SK-N-SH treated with all-trans-retinoic acid at 6 μM for 48 hours (cell line): ENCODE measurements around the gene JCAD.
A peak's percentile ranks its signal among the peaks of the same experiment; 100 is the strongest.
"Not testable (repeated sequence)": the region's sequence is repeated elsewhere in the genome, so short reads cannot be mapped to it uniquely, and the experiment has no call there.

Experiments used
- ATAC-seq: fragments of 200-7000 bp; cut with Tn5 transposase; 3 replicates; pipeline ENCODE4 v1.9.1; 2020; ENCODE audit warnings: mild to moderate bottlenecking, moderate library complexity
- BACH2 ChIP-seq: fragments of 250-450 bp; sonication (Bioruptor Pico); IDR thresholded peaks from 2 replicates; pipeline ENCODE4 v1.9.0; 2021; ENCODE audit warnings: mild to moderate bottlenecking, borderline replicate concordance
- CSDC2 ChIP-seq: fragments of 250-450 bp; sonication (Bioruptor Pico); IDR thresholded peaks from 2 replicates; pipeline ENCODE4 v1.5.0; 2020; ENCODE audit warnings: mild to moderate bottlenecking, moderate library complexity
- ESRRG ChIP-seq: fragments of 250-450 bp; sonication (Bioruptor Pico); IDR thresholded peaks from 2 replicates; pipeline ENCODE4 v1.6.1; 2021; ENCODE audit warnings: mild to moderate bottlenecking
- GLIS3 ChIP-seq: fragments of 250-450 bp; sonication (Bioruptor Pico); IDR thresholded peaks from 2 replicates; pipeline ENCODE4 v1.5.0; 2020; ENCODE audit warnings: mild to moderate bottlenecking, moderate library complexity
- OSR1 ChIP-seq: fragments of 250-450 bp; sonication (Bioruptor Pico); IDR thresholded peaks from 2 replicates; pipeline ENCODE4 v1.8.0; 2022; ENCODE audit warnings: moderate library complexity, mild to moderate bottlenecking, inconsistent platforms
- PPARA ChIP-seq: fragments of 250-450 bp; sonication (Bioruptor Pico); IDR thresholded peaks from 2 replicates; pipeline ENCODE4 v1.5.0; 2020; ENCODE audit warnings: mild to moderate bottlenecking, borderline replicate concordance
- RARB ChIP-seq: fragments of 250-450 bp; sonication (Bioruptor Pico); IDR thresholded peaks from 2 replicates; pipeline ENCODE4 v1.8.0; 2021; ENCODE audit warnings: mild to moderate bottlenecking, moderate library complexity
- TOX ChIP-seq: fragments of 250-450 bp; sonication (Bioruptor Pico); IDR thresholded peaks from 2 replicates; pipeline ENCODE4 v1.8.0; 2021; ENCODE audit warnings: mild to moderate bottlenecking, moderate library complexity, borderline replicate concordance
- ZFP3 ChIP-seq: fragments of 250-450 bp; sonication (Bioruptor Pico); IDR thresholded peaks from 2 replicates; pipeline ENCODE4 v1.5.0; 2020; ENCODE audit warnings: mild to moderate bottlenecking, moderate library complexity
- ZFP30 ChIP-seq: fragments of 450-650 bp; formaldehyde crosslinking; IDR thresholded peaks from 2 replicates; pipeline ENCODE4 v1.5.0; 2022; ENCODE audit warnings: mild to moderate bottlenecking, moderate library complexity
- ZNF565 ChIP-seq: fragments of 450-650 bp; formaldehyde crosslinking; conservative IDR thresholded peaks from 2 replicates; pipeline ENCODE4 v1.5.0; 2020; ENCODE audit warnings: low read depth, mild to moderate bottlenecking, moderate library complexity
- ZNF8 ChIP-seq: fragments of 450-650 bp; formaldehyde crosslinking; IDR thresholded peaks from 2 replicates; pipeline ENCODE4 v1.5.0; 2020; ENCODE audit warnings: mild to moderate bottlenecking, moderate library complexity
- TF ChIP-seq, protein P1 (sequence below): fragments of 250-450 bp; sonication (Bioruptor Pico); IDR thresholded peaks from 2 replicates; pipeline ENCODE4 v1.8.0; 2020; ENCODE audit warnings: mild to moderate bottlenecking, moderate library complexity, borderline replicate concordance
- TF ChIP-seq, protein P2 (sequence below): fragments of 250-450 bp; sonication (Bioruptor Pico); IDR thresholded peaks from 2 replicates; pipeline ENCODE4 v1.5.0; 2020; ENCODE audit warnings: mild to moderate bottlenecking, moderate library complexity
- TF ChIP-seq, protein P3 (sequence below): fragments of 250-450 bp; sonication (Bioruptor Pico); IDR thresholded peaks from 2 replicates; pipeline ENCODE4 v1.5.1; 2021; ENCODE audit warnings: mild to moderate bottlenecking, moderate library complexity
- TF ChIP-seq, protein P4 (sequence below): fragments of 250-450 bp; sonication (Bioruptor Pico); IDR thresholded peaks from 2 replicates; pipeline ENCODE4 v1.5.1; 2020; ENCODE audit warnings: low read depth, mild to moderate bottlenecking, moderate library complexity
- TF ChIP-seq, protein P5 (sequence below): fragments of 250-450 bp; sonication (Bioruptor Pico); IDR thresholded peaks from 2 replicates; pipeline ENCODE4 v1.8.0; 2021; ENCODE audit warnings: low read depth, mild to moderate bottlenecking, moderate library complexity, borderline replicate concordance

JCAD gene

DNA sequence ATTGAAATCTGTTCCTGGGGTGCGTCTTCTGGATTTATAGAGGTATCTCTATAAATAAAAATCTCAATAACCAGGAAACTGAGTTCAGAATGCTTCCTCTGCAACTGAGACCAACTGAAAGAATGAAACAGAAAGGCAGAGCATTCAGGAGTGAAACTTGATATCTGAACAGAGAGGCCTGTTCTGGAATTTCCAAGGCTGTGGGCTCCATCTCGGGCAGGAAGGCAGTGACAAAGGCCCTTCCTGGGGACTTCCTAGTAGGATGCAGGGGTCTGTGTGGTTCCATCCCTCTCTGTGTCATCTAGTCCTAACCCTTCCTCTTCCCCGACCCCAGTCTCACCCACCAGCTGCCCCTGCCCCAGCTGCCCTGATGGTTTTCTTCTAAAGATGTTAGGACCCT is 52.0 kb downstream of the JCAD start (continued):
- TF ChIP-seq, protein P1, sequence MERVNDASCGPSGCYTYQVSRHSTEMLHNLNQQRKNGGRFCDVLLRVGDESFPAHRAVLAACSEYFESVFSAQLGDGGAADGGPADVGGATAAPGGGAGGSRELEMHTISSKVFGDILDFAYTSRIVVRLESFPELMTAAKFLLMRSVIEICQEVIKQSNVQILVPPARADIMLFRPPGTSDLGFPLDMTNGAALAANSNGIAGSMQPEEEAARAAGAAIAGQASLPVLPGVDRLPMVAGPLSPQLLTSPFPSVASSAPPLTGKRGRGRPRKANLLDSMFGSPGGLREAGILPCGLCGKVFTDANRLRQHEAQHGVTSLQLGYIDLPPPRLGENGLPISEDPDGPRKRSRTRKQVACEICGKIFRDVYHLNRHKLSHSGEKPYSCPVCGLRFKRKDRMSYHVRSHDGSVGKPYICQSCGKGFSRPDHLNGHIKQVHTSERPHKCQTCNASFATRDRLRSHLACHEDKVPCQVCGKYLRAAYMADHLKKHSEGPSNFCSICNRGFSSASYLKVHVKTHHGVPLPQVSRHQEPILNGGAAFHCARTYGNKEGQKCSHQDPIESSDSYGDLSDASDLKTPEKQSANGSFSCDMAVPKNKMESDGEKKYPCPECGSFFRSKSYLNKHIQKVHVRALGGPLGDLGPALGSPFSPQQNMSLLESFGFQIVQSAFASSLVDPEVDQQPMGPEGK (CRISPR knock-in tag) = no peak
- TF ChIP-seq, protein P2, sequence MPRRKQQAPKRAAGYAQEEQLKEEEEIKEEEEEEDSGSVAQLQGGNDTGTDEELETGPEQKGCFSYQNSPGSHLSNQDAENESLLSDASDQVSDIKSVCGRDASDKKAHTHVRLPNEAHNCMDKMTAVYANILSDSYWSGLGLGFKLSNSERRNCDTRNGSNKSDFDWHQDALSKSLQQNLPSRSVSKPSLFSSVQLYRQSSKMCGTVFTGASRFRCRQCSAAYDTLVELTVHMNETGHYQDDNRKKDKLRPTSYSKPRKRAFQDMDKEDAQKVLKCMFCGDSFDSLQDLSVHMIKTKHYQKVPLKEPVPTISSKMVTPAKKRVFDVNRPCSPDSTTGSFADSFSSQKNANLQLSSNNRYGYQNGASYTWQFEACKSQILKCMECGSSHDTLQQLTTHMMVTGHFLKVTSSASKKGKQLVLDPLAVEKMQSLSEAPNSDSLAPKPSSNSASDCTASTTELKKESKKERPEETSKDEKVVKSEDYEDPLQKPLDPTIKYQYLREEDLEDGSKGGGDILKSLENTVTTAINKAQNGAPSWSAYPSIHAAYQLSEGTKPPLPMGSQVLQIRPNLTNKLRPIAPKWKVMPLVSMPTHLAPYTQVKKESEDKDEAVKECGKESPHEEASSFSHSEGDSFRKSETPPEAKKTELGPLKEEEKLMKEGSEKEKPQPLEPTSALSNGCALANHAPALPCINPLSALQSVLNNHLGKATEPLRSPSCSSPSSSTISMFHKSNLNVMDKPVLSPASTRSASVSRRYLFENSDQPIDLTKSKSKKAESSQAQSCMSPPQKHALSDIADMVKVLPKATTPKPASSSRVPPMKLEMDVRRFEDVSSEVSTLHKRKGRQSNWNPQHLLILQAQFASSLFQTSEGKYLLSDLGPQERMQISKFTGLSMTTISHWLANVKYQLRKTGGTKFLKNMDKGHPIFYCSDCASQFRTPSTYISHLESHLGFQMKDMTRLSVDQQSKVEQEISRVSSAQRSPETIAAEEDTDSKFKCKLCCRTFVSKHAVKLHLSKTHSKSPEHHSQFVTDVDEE (CRISPR knock-in tag) = no peak
- no peak for TF ChIP-seq PPARA (CRISPR knock-in tag)
- TF ChIP-seq CSDC2 (CRISPR knock-in tag) = no peak
- TF ChIP-seq, protein P3, sequence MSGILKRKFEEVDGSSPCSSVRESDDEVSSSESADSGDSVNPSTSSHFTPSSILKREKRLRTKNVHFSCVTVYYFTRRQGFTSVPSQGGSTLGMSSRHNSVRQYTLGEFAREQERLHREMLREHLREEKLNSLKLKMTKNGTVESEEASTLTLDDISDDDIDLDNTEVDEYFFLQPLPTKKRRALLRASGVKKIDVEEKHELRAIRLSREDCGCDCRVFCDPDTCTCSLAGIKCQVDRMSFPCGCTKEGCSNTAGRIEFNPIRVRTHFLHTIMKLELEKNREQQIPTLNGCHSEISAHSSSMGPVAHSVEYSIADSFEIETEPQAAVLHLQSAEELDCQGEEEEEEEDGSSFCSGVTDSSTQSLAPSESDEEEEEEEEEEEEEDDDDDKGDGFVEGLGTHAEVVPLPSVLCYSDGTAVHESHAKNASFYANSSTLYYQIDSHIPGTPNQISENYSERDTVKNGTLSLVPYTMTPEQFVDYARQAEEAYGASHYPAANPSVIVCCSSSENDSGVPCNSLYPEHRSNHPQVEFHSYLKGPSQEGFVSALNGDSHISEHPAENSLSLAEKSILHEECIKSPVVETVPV (CRISPR knock-in tag) = no peak
- no peak for TF ChIP-seq BACH2 (CRISPR knock-in tag)
- TF ChIP-seq ESRRG = no peak
- TF ChIP-seq TOX = no peak

DNA sequence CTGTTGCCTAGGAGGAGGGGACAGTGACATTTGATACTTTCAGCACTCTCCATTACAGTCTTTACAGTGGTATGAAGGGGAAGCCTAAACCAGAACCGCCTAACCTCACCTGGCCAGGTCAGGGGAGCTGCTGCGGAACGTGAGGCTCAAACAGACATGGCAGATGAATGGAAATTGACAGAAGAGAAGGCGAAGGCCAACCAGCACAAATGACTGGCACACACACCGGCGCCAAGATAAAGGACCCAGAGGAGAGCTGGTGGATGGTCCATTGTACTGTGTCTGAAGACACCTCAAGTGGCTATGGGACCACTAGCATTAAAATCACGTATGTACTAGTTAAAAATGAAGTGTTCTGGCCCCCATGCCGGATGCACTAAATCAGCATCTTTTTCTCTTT is 53.0 kb downstream of the JCAD start:
- TF ChIP-seq, protein P4, sequence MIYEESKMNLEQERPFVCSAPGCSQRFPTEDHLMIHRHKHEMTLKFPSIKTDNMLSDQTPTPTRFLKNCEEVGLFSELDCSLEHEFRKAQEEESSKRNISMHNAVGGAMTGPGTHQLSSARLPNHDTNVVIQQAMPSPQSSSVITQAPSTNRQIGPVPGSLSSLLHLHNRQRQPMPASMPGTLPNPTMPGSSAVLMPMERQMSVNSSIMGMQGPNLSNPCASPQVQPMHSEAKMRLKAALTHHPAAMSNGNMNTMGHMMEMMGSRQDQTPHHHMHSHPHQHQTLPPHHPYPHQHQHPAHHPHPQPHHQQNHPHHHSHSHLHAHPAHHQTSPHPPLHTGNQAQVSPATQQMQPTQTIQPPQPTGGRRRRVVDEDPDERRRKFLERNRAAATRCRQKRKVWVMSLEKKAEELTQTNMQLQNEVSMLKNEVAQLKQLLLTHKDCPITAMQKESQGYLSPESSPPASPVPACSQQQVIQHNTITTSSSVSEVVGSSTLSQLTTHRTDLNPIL (CRISPR knock-in tag) = no peak
- TF ChIP-seq OSR1 (CRISPR knock-in tag) (no peak), ZFP3 (CRISPR knock-in tag) (no peak), ZNF565 (CRISPR knock-in tag) (no peak), GLIS3 (CRISPR knock-in tag) (no peak), ZFP30 (CRISPR knock-in tag) (no peak), RARB (CRISPR knock-in tag) (no peak), CSDC2 (CRISPR knock-in tag) (no peak), BACH2 (CRISPR knock-in tag) (no peak)
- TF ChIP-seq, protein P1 (CRISPR knock-in tag) = no peak
- no peak for ATAC-seq

DNA sequence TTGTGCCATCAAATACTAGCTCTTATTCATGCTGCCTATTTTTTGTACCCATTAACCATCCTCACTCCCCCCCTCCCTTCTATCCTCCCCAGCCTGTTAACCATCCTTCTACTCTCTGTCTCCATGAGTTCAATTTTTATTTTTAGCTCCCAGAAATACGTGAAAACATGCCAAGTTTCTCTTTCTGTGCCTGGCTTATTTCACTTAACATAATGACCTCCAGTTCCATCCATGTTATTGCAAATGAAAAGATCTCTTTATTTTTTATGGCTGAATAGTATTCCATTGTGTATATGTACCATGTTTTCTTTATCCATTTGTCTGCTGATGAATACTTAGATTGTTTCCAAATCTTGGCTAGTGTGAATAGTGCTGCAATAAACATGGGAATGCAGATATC is 54.3 kb downstream of the JCAD start:
- TF ChIP-seq ZNF8 = peak; percentile 71; the same call in 1 of the 2 replicates
- not testable (repeated sequence) for ATAC-seq

DNA sequence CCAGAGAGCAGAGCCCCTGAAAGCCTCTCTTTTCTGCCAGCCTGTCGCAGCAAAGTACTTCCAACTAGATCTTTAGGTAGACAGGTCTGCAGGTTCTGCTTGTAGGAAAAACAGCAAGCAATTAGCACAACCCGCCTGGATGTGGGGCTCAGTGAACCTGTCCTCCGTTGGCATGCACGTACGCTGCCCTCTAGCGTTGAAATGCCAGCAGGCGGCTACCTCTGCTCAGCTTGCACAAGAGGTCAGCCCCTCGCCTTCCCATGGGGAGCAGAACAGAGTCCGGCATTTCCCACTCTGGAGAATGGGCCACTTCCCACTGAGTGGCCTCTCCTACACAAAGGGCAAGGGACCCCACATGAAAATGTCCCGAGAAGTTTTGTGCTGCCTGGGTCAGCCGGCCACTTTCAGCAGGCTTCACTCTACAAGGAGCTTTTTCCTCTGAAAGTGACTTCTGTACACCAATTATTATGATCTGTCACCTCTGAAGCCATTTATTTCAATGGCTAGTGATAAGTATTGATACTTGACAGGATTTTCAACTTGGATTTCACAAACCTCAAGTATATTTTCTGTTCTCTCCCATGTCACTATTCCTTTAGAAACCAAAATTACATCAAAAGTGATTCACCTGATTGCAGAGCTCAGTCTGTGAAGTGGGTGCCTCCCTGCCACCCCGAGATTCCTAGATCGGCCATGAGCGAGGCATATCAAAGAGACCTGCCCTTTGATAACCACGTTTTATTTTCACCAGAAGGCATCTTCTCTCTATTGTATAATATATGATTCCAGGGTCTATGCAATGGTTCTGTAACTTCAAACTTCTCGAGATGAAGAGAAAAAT is 56.7 kb downstream of the JCAD start:
- TF ChIP-seq, protein P2 (CRISPR knock-in tag) = no peak
- no peak for TF ChIP-seq OSR1 (CRISPR knock-in tag)
- TF ChIP-seq ZFP30 (CRISPR knock-in tag) = no peak
- TF ChIP-seq, protein P5, sequence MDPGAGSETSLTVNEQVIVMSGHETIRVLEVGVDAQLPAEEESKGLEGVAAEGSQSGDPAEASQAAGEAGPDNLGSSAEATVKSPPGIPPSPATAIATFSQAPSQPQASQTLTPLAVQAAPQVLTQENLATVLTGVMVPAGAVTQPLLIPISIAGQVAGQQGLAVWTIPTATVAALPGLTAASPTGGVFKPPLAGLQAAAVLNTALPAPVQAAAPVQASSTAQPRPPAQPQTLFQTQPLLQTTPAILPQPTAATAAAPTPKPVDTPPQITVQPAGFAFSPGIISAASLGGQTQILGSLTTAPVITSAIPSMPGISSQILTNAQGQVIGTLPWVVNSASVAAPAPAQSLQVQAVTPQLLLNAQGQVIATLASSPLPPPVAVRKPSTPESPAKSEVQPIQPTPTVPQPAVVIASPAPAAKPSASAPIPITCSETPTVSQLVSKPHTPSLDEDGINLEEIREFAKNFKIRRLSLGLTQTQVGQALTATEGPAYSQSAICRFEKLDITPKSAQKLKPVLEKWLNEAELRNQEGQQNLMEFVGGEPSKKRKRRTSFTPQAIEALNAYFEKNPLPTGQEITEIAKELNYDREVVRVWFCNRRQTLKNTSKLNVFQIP (CRISPR knock-in tag) = no peak
- no peak for TF ChIP-seq ZNF565 (CRISPR knock-in tag)
- no peak for TF ChIP-seq ZFP3 (CRISPR knock-in tag)
- ATAC-seq = peak; percentile 88
